K562 (cell line): ENCODE results near the gene STARD13.

Experiments
- ARID4B ChIP-seq: sonication (generic); formaldehyde crosslinking; IDR thresholded peaks from 2 replicates; pipeline ENCODE4 v1.8.0; 2022; ENCODE audit warnings: mild to moderate bottlenecking, missing genetic modification reagents
- ATF7 ChIP-seq: fragments of 450-650 bp; IDR thresholded peaks from 2 replicates; pipeline ENCODE4 v1.7.1; 2014; ENCODE audit warnings: mild to moderate bottlenecking, moderate library complexity
- CTCF ChIP-seq, 3 experiments: IDR thresholded peaks in 2 of 3; conservative IDR thresholded peaks in 1 of 3; 2 replicates each; pipeline ENCODE4 v1.5.1; 2011 to 2012; ENCODE audit warnings: low read length in 3 of 3, mild to moderate bottlenecking in 3 of 3, control low read depth in 2 of 3, improper control_type of control experiment in 1 of 3, inconsistent platforms in 1 of 3, low read depth in 1 of 3, mixed read lengths in 1 of 3, moderate library complexity in 1 of 3; ENCODE audit not compliant: insufficient read depth in 2 of 3
- EP300 ChIP-seq: IDR thresholded peaks from 2 replicates; pipeline ENCODE4 v1.6.1; 2012; ENCODE audit warnings: low read length, improper control_type of control experiment
- ETV5 ChIP-seq: sonication (generic); formaldehyde crosslinking; IDR thresholded peaks from 2 replicates; pipeline ENCODE4 v1.4.0; 2020; ENCODE audit warnings: low read depth, mild to moderate bottlenecking, missing genetic modification reagents
- NFYB ChIP-seq: IDR thresholded peaks from 2 replicates; pipeline ENCODE4 v1.6.1; 2011; ENCODE audit warnings: mild to moderate bottlenecking, moderate library complexity; ENCODE audit not compliant: insufficient read length; ENCODE audit errors: extremely low read depth
- POLR2AphosphoS5 ChIP-seq: IDR thresholded peaks from 2 replicates; pipeline ENCODE4 v1.6.1; 2011; ENCODE audit warnings: mild to moderate bottlenecking, low read depth, low read length, moderate library complexity; ENCODE audit not compliant: control insufficient read depth, insufficient read depth
- RBFOX2 ChIP-seq: fragments of 200-400 bp; formaldehyde crosslinking; IDR thresholded peaks from 2 replicates; pipeline ENCODE4 v1.6.1; 2017; ENCODE audit warnings: low read depth, mild to moderate bottlenecking, low read length, moderate library complexity
- RCOR1 ChIP-seq, 2 experiments: IDR thresholded peaks; 2 replicates each; pipeline ENCODE4 v1.6.1; 2012; ENCODE audit warnings: low read depth in 2 of 2, low read length in 2 of 2, borderline replicate concordance in 1 of 2, improper control_type of control experiment in 1 of 2
- TCF7 ChIP-seq: sonication (generic); IDR thresholded peaks from 2 replicates; pipeline ENCODE4 v1.6.1; 2016; ENCODE audit warnings: antibody characterized with exemption, borderline replicate concordance

- no peak for TF ChIP-seq EP300
- TF ChIP-seq RCOR1 (IDR thresholded peaks at IDR 0.05; ENCODE audit: borderline replicate concordance in 1 of 2, low read depth in 2 of 2, low read length in 2 of 2): no peak
- TF ChIP-seq POLR2AphosphoS5: no peak
- no peak for TF ChIP-seq NFYB
- no peak for TF ChIP-seq TCF7
- TF ChIP-seq RBFOX2: no peak
- no peak for TF ChIP-seq ATF7
- no peak for TF ChIP-seq CTCF (IDR thresholded peaks at IDR 0.05 in 2 of 3, conservative IDR thresholded peaks at IDR 0.05 in 1 of 3; ENCODE audit: insufficient read depth in 2 of 3, low read depth in 1 of 3, low read length in 3 of 3)
- no peak for TF ChIP-seq ETV5 (CRISPR knock-in tag)
- no peak for TF ChIP-seq ARID4B
Measured at GRCh38 chr13:33164331-33164730, 121.2 kb downstream of the STARD13 start.
